Upper lobe of left lung (tissue), 4 donors: ENCODE measurements around the gene GFOD1.

Experiments used
- EP300 ChIP-seq, 4 donors: sonication (generic); formaldehyde crosslinking; IDR thresholded peaks; one replicate each; pipeline ENCODE4 v1.5.1; 2017; ENCODE audit warnings: antibody characterized with exemption in 4 of 4, control low read depth in 2 of 4
- POLR2A ChIP-seq, 4 donors: fragments of 450-650 bp; IDR thresholded peaks; one replicate each; pipeline ENCODE4 v1.5.1; 2016 to 2017; ENCODE audit warnings: antibody characterized with exemption in 4 of 4, mild to moderate bottlenecking in 2 of 4
- TF ChIP-seq, protein P1 (sequence below), 6 experiments: fragments of 450-650 bp in 4 of 6; fragments of 200-600 bp in 2 of 6; sonication (generic) in 2 of 6; IDR thresholded peaks; one replicate each; pipeline ENCODE4 v1.5.1; 2016 to 2019; ENCODE audit warnings: antibody characterized with exemption in 6 of 6

DNA sequence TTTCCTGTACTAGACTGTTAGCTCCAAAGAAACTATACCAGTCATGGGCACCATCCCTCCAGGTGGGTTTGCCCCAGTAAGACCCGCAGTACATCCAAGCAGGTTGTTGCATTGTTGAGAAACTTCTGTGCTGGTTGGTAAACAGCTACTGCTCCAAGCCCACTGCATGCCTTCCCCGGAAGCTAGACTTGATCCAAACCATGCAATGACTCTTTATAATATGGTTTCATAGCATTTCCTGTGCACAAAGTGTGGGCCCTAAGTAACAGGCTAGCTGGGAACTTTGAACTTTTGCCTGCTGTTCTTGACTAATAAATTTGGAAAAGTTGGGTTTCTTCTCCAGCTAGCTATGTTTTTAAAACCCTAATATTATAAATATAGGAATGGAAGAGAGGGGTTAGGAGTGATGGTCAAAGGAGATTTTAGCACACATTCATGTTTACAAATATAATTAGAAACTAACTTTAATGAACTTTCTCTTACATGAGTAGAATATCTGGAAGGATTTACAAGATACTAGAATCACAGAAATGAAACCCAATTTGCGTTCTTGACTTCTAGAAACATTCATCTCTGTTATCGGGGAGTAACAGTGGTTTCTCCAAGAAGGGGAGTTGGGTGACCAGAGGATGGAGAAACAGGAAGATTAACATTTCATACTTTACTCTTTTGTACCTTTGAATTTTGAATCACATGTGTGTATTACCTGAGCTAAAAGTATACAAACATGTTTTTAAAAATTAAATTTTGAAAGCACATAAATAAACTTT, 51.7 kb downstream of the GFOD1 start:
- TF ChIP-seq EP300 (IDR thresholded peaks at IDR 0.05) = no peak
- TF ChIP-seq, protein P1, sequence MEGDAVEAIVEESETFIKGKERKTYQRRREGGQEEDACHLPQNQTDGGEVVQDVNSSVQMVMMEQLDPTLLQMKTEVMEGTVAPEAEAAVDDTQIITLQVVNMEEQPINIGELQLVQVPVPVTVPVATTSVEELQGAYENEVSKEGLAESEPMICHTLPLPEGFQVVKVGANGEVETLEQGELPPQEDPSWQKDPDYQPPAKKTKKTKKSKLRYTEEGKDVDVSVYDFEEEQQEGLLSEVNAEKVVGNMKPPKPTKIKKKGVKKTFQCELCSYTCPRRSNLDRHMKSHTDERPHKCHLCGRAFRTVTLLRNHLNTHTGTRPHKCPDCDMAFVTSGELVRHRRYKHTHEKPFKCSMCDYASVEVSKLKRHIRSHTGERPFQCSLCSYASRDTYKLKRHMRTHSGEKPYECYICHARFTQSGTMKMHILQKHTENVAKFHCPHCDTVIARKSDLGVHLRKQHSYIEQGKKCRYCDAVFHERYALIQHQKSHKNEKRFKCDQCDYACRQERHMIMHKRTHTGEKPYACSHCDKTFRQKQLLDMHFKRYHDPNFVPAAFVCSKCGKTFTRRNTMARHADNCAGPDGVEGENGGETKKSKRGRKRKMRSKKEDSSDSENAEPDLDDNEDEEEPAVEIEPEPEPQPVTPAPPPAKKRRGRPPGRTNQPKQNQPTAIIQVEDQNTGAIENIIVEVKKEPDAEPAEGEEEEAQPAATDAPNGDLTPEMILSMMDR (IDR thresholded peaks at IDR 0.05) = no peak
- TF ChIP-seq POLR2A (IDR thresholded peaks at IDR 0.05) = no peak
